Heart right ventricle (tissue), 16 donors: ENCODE measurements around the gene ENTPD1. TPM values are rescaled to one million over a fixed set of nuclear protein-coding genes. Genes with fewer than 3 reads are reported as not detected.

ENCODE experiments used
- ATAC-seq, 8 donors: fragments of 200-7000 bp; cut with Tn5 transposase; one replicate each; pipeline ENCODE4 v1.9.1; 2020; ENCODE audit warnings: mild to moderate bottlenecking in 8 of 8, moderate library complexity in 8 of 8, moderate number of reproducible peaks in 1 of 8
- DNase-seq, 2 donors: peaks; one replicate each; pipeline ENCODE4 v3.0.0-alpha.2; 2020
- H3K27ac ChIP-seq, 10 donors: fragments of 200-600 bp; sonication (generic) in 2 of 10; one replicate each; pipeline versions ENCODE4 v1.5.0 to v1.8.0; 2020 to 2022; ENCODE audit warnings: mild to moderate bottlenecking in 3 of 10
- H3K27me3 ChIP-seq, 7 donors: fragments of 200-600 bp; one replicate each; pipeline ENCODE4 v1.8.0; 2021 to 2022; ENCODE audit warnings: mild to moderate bottlenecking in 2 of 7
- H3K36me3 ChIP-seq, 9 donors: fragments of 200-600 bp; sonication (generic) in 1 of 9; one replicate each; pipeline versions ENCODE4 v1.5.0 to v1.8.0; 2020 to 2022; ENCODE audit warnings: mild to moderate bottlenecking in 2 of 9
- H3K4me1 ChIP-seq, 9 donors: fragments of 200-600 bp; sonication (generic) in 1 of 9; one replicate each; pipeline versions ENCODE4 v1.5.0 to v1.8.0; 2020 to 2022; ENCODE audit warnings: mild to moderate bottlenecking in 4 of 9
- H3K4me3 ChIP-seq, 10 donors: fragments of 200-600 bp; sonication (generic) in 2 of 10; one replicate each; pipeline versions ENCODE4 v1.5.0 to v1.8.0; 2020 to 2022; ENCODE audit warnings: mild to moderate bottlenecking in 7 of 10, moderate library complexity in 2 of 10
- H3K9me3 ChIP-seq, 11 donors: fragments of 200-600 bp in 10 of 11; sonication (generic) in 2 of 11; one replicate each; pipeline versions ENCODE4 v1.5.0 to v1.8.0; 2013 to 2022; ENCODE audit warnings: mild to moderate bottlenecking in 2 of 11, control low read depth in 1 of 11, moderate library complexity in 1 of 11
- CTCF ChIP-seq, 9 donors: fragments of 200-600 bp; sonication (generic) in 2 of 9; IDR thresholded peaks; one replicate each; pipeline versions ENCODE4 v1.5.0 to v1.8.0; 2021 to 2022; ENCODE audit warnings: antibody characterized with exemption in 9 of 9, mild to moderate bottlenecking in 5 of 9, moderate library complexity in 1 of 9
- WGBS, 2 donors: extraction: QIAGEN DNeasy Blood & Tissue Kit; methylation state at CpG; one replicate each; pipeline ENCODE4 v1.1.7; 2013; ENCODE audit warnings: inconsistent platforms in 1 of 2; 5-methylcytosine and 5-hydroxymethylcytosine counted together
- intact Hi-C, 10 donors: fragments of 100-400 bp; cut with DNase I; formaldehyde crosslinking; loops; one replicate each; pipeline versions ENCODE4 v1.11.1 to v1.14.2; 2022
- polyA plus RNA-seq, 2 donors: library from polyadenylated mRNA; stranded (reverse); fragments of 200-250 nt; gene quantifications; one replicate each; pipeline ENCODE4 v1.2.3, GENCODE V29; 2013
- total RNA-seq, 10 donors: library from RNA; stranded (reverse); fragmentation: NEBNext Ultra II Directional in 3 of 10; extraction: Animal tissue kit (Norgen Biotek cat#: 25700) in 3 of 10; gene quantifications; one replicate each; pipeline versions ENCODE4 v1.2.1 to v1.2.4, GENCODE V29; 2021 to 2023
- donor health status: Arrhythmogenic right ventricular cardiomyopathy.
- donor health status: ischemic (EF 13 %, LVEDD 7.1; RV severe dilation, severe dysfunction).
- donor health status: healthy with polysubstance abuse.
- donor health status: DM: no; HTN: yes; CAD: no.
- donor health status: DM: no; HTN: no; CAD: no.
- donor health status: ischemic (EF 25% LVEDD 6.9; RV normal size, moderate dysfunction).
- donor health status: ischemic (EF 25% LVEDD 5.7; RV mildly dilated, moderate dysfunction).
- donor health status: healthy.
- donor health status: DM: yes; HTN: yes; CAD: no.
- donor health status: Ischemic cardiomyopathy.
- donor health status: ischemic (EF 35%, LVEDD 5.7; RV mildly dilated, moderate dysfunction).
- donor health status: nonischemic (EF 11% LVEDD 7.7; RV severe dilation, severe dysfunction).
- donor health status: DM: yes; HTN: yes; CAD: no.
- donor health status: PGD.
- donor health status: ischemic (EF 29% LVEDD 5.4; RV normal size, mild dysfunction).
- donor health status: nonischemic (EF 23%, LVEDD 6.1; RV moderate dilation, normal function).

ENTPD1 gene
- total and polyA plus RNA-seq, 12 donors, result 4.2 to 13.0 (median 9.1) TPM

DNA sequence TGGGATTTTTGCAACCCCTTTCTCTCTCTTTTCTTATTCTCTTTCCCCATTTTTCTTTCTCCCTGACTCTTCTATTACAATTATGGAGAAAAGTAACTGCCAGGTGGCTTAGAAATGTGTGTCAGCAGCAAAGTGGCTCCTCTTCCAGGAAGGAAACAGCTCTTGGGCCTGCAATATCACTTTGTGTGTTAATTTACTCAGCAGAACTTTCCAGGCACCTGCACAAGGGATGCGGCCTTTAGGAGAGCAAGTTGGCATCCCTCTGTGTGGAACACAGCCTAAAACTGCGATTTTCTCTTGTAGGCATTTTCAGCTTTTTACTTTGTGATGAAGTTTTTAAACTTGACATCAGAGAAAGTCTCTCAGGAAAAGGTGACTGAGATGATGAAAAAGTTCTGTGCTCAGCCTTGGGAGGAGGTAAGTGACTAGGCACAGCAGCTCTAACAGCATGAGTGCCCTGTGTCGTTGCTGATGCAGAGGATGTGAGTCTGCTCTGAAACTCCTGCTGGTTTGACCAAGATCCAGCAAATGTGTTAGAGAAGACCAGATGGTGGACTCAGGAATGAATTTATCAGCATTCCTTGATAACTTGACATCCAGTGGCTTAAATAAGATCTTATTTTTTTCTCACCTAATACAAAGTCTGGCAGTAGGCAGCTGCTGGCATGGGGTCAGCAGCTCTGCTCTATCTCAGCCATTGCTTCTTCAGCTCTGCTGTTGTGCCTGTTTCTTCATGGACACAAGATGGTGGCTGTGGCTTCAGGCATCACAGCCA, 104.4 kb downstream of the ENTPD1 start:
- DNase-seq (no peak), ATAC-seq (no peak)
- H3K27me3 ChIP-seq, result no peaks in the 10 kb centered on the region
- H3K9me3 ChIP-seq, result no peaks in the 10 kb centered on the region
- no peak for TF ChIP-seq CTCF (IDR thresholded peaks at IDR 0.05)
- intact Hi-C loops, result loop anchor here in 1 of 10 donors (5.0 kb wide), 1 partner anchor 173 kb away; no protein-coding TSS in a partner anchor
- peaks cover 0 to 6% (median 0%) of the 10 kb centered on the region in 9 donors for H3K4me1 ChIP-seq
- 59 to 64% methylated on average over 3 of the region's 3 CpGs for WGBS, 2 donors
- peaks cover 0 to 39% (median 0%) of the 10 kb centered on the region in 9 donors for H3K36me3 ChIP-seq
- H3K4me3 ChIP-seq, result no peak overlapping the region
- H3K27ac ChIP-seq, result no peak overlapping the region

DNA sequence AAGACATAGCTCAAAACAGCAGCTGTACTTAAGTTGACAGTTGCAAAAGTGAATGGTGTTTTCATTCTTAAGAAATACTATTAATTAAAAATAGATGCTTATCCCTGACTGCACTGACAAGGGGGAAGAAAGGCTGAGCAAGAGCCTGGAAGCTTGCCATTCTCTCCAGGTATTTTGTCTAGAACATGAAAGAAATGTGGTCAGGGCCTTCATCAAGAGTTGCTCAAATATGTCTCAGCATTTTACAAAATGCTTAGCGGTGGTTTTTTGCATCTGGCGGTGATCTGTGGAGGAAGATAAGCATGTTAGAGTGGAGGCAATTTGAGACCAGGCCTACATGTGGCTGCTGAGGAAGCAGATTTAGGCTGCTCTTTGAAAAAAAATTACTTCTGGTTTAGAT, 105.4 kb downstream of the ENTPD1 start:
- 95 to 99% methylated on average over 2 of the region's 2 CpGs for WGBS, 2 donors
- no peaks in the 10 kb centered on the region for H3K27me3 ChIP-seq
- H3K9me3 ChIP-seq, result no peaks in the 10 kb centered on the region
- no peak overlapping the region for H3K4me3 ChIP-seq
- ATAC-seq (no peak), DNase-seq (no peak)
- no peak overlapping the region for H3K27ac ChIP-seq
- H3K4me1 ChIP-seq, result peaks cover 0 to 6% (median 0%) of the 10 kb centered on the region in 9 donors
- TF ChIP-seq CTCF (IDR thresholded peaks at IDR 0.05), result no peak
- intact Hi-C loops, result loop anchor here in 1 of 10 donors (5.0 kb wide), 1 partner anchor 174 kb away; no protein-coding TSS in a partner anchor
- H3K36me3 ChIP-seq, result peaks cover 0 to 50% (median 0%) of the 10 kb centered on the region in 9 donors

DNA sequence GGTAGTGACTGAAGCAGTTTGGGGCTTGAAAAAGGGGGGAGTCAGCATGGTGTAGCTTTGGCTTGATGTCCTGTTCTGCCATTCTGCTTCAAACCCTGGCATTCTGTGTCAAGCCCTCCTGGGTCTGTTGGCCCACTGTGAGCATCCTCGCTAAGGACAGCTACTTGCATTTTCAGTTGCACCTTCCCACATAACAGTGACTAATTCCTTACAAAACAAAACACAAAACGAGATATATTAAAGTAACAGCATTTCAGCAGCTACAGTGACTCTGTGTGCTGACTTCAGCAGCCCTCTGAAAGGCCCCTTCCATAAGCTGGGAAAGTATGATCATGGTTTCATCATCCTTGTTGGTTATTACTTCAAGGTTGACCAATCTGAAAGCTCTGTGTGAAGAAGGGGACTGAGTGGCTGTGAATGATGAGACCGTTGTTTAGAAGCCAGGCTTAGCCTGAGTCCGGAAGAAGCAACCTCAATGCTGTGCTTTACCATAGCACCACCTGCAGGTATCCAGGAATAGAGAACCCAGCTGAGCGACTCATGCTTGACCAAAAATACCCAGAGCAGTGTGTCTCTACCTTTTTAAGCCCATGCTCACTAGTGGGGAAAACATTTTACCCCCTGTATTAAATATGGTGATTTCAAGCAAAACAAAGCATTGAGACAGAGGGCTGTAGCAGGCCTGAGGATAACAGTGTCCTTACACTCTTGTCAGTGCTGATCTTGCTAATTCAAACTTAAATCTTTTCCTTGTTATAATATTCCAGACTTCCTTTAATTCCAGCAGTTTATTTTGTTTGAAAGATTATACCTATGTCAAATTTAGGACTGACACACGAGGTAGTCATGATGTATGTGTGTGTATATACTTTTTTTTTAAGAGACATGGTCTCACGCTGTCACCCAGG, 109.2 kb downstream of the ENTPD1 start:
- H3K4me3 ChIP-seq, result no peak overlapping the region
- ATAC-seq (peak; percentile 70 to 89 (median 86)), DNase-seq (peak in 1 of 2 donors; percentile 36)
- H3K27ac ChIP-seq, result peak overlapping the region in 1 of 10 donors; percentile 6
- TF ChIP-seq CTCF (IDR thresholded peaks at IDR 0.05), result peak; percentile 18 to 75 (median 65)
- H3K36me3 ChIP-seq, result peaks cover 0 to 81% (median 5%) of the 10 kb centered on the region in 9 donors
- WGBS, 2 donors, result 41 to 44% methylated on average over 7 of the region's 7 CpGs
- no peaks in the 10 kb centered on the region for H3K27me3 ChIP-seq
- no peaks in the 10 kb centered on the region for H3K9me3 ChIP-seq
- intact Hi-C loops, result loop anchor here in 6 of 10 donors (1.0 to 5.0 kb wide), 3 partner anchors 171 to 178 kb away; partner anchors contain the start of gene TCTN3 (in 4 of the 6)
- peaks cover 0 to 6% (median 0%) of the 10 kb centered on the region in 9 donors for H3K4me1 ChIP-seq
